AG20443 (cell line): ENCODE data around the gene LRRC26.
A peak's percentile ranks its signal among the peaks of the same experiment; 100 is the strongest.

Source experiments
- DNase-seq: peaks from one replicate; pipeline ENCODE4 v3.0.0; 2012; ENCODE audit warnings: low spot score, mixed read lengths

LRRC26 gene

DNA sequence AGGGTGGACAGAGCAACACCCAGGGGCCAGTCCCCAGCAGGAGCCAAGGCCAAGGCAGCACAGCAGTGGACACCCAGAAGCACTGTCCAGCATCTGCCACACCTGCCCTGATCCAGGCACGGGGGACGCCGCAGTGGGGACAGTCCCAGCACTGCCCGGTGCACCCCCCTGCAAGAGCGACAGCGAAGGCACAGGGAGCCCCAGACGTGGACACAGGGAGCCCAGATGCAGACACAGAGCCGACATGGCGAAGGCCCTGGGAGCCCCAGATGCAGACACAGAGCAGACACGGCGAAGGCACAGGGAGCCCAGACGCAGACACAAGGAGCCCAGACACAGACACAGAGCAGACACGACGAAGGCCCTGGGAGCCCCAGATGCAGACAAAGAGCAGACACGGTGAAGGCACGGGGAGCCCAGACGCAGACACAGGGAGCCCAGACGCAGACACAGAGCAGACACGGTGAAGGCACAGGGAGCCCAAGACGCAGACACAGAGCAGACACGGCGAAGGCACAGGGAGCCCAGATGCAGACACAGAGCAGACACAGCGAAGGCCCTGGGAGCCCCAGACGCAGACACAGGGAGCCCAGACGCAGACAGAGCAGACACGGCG is 14.2 kb upstream of the LRRC26 start:
- no peak for DNase-seq

DNA sequence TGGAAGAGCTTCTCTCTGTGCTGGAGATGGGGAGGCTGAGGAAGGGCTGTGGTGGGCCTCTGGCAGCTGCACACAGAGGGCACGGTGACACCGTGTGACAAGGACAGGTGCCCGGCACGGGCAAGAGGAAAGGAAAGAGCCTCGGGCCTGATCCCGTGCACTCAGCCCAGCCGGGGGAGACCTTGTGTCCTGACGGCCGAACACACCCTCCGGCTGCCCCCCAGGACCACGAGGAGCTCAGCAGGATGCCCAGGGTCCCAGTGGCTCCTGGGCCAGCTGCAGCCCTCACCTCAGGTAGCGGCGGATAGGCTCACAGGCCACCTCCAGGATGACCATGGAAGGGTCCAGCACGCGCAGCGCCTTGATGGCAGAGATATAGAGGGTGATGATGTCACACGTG is 13.0 kb upstream of the LRRC26 start:
- no peak for DNase-seq

DNA sequence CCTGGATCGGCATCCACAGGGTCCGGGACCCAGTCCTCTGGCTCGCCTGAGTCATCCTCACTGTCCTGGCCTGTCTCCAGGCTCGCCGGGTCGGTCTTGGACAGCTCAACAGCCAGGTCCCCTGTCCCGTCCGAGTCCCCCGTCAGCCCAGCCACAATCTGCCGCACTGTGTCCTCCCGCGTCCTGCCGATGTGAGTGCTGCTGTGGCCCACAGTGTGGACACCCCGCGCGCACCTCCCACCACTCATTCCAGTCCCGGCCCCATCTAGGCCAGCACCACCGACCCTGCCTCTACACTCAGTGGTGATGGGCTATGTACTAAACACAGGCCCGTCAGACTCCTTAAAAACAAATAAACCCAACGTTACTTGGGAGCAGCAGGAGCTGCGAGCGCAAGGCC is 11.8 kb upstream of the LRRC26 start:
- no peak for DNase-seq

DNA sequence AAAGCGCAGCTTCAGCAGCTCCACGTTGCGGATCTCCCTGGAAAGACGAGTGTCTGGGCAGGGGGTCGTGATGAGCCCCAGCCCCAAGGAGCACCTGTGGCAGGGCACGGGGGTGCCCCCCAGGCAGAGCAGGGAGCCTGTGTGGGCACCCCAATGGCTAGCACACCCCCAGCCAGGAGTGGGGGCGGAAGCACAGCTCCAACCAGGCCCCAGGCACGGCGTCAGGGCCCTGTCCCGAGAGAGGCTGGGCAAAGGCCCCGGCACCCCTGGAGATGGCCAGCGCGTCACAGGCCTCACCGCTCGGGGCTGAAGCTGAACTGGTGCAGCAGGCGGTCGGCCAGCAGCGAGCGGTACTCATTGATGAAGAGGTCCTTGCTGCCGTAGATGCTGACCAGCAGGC is 10.6 kb upstream of the LRRC26 start:
- no peak for DNase-seq

DNA sequence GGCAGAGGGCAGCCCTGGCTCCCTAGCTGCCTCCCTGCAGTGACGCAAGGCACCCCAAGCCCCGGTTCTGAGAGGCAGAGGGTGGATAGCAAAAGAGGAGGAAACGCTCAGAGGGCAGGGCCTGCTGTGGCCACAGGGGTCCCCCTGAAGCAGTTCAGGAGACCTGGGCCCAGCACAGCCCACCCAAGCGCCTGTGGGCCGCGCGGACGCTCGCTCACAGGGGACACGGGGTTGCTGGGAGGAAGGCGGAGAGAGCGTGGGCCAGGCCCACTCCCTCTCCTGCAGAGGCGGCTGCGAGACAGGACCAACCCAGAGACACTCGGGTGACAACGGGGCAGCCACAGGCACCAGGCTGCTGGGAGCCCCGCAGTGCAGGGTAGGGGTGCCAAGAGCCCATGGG is 9.9 kb upstream of the LRRC26 start:
- DNase-seq: no peak

DNA sequence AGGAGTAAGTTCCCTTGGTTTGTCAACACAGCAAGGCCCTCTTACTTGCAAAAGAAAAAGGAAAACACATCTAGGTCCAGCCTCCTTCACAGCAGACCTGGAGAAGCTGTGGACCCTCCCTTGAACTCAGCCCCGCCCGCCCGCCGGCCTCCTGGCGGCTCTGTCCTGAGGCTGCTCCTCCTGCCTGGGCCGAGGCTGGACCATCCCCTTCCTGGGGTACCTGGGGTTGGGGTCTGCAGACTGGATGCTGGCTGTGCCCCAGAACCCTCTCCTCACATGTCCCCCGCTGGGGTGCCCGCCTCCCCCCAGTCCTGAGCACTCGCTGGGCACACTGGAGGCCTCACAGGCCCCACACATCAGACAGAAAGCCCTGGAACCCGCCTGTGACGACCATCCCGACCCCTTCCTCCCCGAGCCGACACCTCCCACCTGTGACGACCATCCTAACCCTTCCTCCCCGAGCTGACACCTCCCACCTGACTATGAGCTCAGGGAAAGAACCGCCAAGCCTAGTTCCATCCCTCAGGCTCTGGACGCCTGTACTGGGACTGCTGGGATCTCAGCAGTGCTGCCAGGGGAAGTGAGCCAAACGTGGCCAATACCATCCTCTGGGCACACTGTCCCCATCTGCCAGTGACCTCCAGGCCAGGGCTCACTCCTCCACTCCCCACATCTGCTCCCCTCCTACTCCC is 9.2 kb upstream of the LRRC26 start:
- DNase-seq: no peak

DNA sequence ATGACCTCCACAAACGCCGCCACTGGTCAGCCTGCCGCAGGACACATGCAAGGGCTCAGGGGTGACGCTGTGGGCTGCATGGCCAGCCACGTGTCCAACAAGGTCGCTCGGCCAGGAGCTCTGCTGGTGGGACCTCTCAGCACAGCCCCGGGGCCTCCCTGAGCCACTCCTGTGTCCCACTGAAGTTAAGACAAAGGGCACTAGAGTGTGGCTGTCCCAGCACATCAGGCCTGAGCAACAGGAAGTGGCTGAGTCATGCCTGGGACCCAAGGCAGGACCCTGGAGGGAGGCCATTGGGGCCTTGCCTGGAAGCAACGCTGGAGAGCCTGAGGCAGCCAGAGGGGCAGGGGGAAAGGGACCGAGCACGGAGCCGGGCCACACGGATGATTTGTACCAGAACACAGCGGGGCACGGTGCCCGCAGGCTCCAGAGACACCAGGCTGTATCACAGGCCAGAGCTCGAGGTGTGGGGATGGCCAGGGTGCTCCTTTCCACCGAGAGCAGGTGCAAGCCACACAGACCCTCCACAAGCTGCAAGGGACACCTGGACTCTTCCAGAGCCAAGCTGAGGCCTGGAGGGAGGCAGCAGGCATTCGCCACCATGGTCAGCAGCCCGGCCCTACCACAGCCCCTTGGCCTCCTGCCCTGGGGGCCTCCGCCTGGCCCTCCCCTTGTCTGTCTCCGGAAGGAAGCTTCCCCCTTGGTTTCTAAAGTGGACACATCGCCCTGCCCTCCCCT is 8.5 kb upstream of the LRRC26 start:
- no peak for DNase-seq

DNA sequence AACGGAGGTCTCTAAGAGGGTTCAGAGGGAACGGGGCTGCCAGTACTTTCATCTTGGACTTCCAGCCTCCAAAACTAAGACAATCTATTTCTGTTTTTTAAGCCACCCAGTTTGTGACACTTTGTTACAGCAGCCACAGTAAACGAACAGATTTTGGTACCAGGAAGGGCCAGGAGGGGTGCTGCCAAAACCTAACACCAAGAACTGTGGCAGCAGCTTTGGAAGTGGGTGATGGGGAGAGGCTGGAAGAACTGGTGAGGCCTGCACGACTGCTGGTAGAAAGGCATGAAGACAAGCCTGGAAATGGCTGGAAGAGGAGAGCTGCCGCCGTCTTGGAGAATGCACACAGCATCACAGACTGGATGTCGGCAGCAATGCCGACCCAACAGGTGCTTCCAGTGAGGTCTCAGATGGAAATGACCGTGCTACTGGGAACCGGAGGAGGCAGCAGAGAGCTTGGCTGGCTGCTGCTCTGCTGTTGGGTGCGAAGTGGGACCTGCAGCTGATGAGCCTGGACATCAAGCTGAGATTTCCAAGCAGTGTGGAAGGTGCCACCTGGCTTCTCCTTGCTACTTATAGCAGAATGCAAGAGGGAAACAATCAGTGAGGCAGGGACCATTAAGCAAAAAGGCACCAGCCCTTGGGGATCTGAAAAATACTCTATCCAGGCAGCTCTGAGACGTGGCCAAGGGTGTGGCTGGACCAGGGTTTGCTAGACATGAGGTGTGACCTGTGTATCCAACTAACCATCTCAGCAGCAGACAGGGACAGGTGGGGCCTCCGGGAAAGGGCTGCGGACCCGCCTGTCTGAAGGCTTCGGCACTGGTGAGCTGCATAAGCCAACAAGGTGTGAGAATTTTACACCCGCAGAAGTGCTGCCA is 6.7 kb upstream of the LRRC26 start:
- DNase-seq: peak; percentile 70

DNA sequence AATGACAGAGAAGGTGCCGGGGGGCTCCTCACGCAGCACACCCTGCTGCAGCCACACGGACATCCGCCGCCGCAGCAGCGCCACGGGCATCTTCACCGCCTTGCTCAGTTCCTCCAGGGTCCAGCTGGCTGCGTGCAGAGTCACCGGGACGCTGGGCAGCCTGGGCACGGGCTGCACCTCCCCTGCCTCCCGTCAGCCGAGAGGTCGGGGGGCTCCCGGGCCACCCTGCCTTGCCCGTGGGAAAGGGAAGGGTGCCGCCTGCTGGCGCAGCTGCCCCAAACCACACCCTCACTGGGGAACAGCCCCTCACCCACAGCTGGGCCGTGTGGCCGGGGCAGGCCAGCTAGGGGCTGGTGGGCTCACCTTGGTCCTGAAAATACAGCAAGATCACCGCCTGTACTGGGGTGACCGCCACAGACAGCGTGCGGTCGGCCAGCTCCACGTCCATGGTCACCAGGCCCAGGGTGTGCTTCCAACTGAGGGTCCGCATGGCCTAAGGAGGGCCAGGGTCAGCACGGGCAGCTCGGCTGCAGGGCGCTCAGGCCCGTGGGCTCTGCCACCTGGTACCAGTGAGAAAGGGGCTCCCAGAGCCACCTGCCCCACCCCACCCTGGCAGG is 5.6 kb upstream of the LRRC26 start:
- DNase-seq: no peak

DNA sequence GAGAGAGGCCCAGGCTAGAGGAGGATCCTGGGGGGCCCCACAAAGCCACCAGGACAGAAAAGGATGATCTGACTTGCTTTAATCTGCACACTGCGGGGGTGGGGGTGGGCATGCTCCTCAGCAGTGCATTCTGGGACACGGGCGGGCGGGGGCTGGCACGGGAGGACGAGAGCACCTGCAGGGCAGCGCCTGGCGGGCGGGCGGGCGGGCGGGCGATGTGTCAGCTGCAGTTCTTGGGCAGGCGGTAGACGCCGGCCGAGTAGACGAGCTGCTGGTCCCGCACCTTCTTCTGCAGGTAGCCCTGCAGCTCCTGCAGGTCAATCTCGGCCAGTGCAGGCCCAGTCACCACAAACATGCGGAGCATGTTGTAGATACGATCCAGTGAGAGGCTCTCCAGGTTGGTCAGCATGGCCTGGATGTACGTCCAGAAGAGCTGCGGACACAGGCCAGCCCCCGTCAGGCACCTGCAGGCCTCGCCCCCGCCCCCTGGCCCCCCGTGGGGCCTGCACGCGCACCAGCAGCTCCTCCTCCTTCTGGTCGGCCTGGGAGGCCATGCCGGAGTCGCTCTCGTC is 5.0 kb upstream of the LRRC26 start:
- no peak for DNase-seq

DNA sequence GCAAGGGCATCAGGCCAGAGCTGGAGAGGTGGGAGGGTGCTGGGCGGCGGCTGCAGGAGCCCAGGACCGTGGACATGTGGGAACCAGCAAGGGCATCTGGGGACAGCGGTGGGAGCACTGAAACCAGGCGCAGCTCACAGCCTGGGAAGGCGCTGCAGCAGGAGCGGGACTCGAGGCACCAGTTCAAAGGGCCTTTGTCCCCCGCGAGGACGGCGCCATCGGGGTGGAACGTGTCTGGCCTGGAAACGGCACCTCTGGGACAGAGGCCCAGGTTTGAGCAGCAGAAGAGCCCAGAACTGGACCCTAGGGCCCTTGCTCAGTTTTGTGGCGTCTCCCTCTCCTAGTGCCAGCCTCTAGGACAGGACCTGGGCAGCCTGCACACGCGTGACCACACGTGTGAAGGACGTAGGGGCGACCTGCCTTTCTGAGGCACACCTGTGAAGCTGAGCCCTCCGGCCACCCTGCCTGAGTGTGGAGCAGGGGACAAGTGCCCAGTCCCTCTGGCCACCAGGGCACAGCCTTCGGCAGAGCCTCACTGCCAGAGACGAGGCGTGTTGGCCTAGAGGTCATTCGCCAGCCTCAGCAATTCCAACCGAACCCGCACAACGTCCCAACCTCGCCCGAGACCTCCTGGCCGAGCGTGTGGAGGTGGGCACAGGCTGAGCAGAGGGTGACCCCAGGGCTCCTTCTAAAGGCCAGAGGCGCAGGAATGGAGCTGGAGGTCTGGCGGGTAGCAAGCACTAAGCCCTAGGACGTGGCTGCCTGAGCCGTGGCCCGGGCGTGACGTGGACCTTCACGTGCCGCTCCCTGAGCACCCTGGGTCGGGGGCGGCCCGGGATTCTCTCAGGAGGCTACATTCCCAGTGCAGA is 4.2 kb upstream of the LRRC26 start:
- no peak for DNase-seq

DNA sequence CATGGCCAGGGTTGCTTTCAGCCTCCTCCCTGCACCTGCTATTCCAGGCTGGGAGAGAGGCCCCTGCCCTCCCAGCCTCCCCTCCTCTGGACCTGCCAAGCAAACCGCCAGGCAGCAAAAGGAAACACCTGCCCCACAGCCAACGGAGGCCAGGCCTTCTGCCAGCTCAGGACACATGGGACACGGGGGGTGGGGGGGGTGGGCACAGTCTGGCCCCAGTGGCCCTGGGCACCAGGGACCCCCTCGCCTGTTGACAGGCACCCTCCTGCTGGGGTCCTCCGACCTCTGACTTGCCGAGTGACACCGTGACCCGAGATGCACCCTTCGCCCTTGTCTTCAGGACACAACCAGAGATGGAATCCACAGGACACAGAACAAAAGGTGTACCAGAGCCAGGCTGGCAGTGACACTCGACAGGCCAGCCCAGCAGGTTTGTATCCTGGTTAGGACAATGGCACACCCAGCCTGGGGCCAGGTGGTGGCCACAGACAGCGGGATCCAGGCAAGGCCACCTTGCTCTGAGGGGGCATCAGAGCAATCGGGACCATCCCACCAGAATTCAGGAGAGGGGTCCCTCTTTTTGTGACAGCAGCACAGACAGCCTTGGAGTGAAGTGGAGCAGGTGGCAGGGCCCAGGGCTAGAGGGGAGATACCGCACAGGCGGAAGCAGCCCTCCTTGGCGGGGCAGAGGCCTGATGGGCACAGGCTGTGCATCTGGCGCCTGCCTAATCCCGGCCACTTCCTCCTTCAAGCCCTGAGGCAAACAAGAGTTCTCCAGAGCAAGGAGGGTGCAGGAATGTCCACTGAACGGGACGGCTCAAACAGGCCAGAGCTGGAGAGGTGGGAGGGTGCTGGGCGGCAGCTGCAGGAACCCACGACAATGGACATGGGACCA is 3.3 kb upstream of the LRRC26 start:
- DNase-seq: peak; percentile 10

DNA sequence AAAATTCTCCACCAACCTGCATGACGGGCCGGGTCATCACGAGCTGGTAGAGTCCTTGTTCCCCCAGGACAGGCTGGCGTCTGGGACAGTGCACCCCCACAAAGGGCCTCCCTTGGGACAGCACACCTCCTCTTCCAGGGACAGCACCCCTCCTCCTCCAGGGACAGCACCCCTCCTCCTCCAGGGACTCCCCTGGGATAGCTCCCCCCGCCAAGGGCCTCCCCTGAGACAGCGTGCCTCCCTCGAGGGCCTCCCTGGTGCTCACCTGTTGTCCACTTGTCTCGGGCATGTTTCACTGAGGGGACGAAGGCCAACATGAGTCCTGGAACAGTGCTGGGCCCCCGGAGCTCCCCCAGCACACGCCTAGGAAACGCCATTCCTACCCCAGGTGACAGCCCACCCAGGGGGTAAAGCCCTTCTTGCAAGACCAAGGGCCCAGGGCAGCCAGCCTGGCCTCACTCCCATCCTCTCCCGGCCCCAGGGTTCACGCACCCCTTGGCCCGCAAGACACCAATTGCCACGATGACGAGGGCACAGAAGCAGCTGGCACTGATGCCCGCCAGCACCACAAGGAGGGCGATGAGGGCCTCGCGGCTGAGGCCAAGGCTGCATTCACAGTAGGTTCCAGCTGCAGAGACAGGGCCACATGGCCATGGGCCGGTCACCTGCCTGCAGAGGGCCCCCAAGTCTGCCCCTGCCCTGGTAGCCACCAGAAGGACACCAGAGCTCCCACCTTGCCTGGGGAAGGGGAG is 1.5 kb upstream of the LRRC26 start:
- DNase-seq: peak; percentile 7

DNA sequence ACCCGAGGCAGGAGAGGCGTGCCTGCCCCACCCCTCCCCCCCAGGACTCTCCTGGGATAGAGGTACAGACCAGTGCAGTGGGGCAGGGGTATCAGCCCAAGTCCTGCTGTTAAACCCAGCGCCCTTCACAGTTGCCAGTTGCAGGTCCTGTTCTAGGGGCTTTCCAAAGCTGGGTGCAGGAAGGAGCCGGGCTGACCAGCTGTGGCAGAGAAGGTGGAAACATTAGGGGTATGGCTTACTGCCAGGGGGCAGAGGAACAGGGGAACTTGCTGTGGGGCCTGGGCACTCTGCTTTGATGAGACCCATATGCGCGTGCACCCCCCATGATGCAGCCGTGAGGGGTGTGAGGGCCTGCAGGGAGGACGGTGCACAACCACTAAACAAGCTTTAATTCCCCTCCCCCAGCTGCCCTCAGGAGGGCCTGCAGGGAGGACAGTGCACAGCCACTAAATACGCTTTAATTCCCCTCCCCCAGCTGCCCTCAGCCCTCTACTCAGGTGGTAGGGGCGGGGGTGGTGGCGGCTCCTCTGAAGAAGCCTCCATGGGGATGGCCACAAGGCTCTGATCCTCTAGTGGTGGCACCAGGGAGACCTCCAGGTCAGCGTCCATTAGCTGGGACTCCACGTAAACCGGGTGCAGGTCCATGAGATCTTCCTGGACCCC is 766 bp upstream of the LRRC26 start:
- peak; percentile 8 for DNase-seq

DNA sequence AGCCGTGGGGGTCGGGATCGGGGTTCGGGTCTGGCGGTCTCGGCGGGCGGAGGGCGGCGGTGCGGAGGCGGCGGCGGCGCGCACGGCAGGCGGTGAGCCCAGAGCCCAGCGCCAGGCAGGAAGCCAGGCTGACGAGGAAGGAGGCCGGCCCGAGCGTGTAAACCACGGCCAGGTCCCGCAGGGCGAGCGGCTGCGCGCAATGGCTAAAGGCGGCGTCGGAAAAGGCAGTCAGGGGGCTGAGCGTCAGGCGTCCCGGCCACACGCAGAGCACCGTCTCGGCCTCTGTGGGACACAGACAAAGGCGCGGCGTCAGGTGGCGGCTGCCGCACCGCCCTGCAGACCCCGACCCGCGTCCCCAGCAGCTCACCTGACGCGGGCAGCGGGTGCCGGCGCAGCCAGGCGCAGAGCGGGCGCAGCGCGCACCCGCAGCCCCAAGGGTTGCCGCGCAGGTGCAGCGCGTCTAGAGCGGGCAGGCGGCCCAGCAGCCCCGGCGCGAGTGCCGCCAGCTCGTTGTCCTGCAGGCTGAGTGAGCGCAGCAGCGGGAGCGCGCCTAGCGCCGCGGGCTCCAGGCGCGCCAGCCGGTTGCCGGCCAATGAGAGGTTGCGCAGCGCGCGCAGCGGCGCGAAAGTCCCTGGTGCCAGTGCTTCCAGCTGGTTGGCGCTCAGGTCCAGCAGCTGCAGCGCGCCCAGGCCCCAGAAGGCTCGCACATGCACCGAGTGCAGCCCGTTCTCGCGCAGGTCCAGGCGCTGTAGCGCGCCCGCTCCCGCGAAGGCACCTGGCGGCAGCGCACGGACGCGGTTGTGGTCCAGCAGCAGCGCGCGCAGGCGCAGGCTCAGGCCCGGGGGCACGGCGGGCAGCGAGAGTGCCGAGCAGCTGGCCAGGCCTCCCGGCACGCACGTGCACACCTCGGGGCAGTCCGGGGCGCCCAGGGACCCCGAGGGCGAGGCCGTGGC is 671 bp downstream of the LRRC26 start:
- DNase-seq: peak; percentile 73

DNA sequence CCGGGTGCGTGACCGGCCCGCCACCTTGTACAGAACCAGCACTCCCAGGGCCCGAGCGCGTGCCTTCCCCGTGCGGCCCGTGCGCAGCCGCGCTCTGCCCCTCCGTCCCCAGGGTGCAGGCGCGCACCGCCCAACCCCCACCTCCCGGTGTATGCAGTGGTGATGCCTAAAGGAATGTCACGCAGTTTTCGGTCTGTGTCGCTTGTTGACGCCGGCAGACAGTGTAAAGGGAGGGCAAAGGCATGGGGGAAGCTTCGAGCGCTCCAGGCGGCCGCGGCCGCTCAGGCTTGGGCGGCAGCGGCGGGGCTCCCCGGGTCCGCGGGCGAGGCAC is 1.3 kb downstream of the LRRC26 start:
- DNase-seq: no peak
